Hematopoietic multipotent progenitor cell treated with erythropoietin and hydrocortisone succinate and interleukin-3 and kit ligand, for 15 days (in vitro differentiated cells): ENCODE results near the gene NCAPD2.

Experiments
- DNase-seq: peaks from one replicate; pipeline ENCODE4 v3.0.0-alpha.2; 2015; ENCODE audit warnings: low spot score

Gene NCAPD2

DNA sequence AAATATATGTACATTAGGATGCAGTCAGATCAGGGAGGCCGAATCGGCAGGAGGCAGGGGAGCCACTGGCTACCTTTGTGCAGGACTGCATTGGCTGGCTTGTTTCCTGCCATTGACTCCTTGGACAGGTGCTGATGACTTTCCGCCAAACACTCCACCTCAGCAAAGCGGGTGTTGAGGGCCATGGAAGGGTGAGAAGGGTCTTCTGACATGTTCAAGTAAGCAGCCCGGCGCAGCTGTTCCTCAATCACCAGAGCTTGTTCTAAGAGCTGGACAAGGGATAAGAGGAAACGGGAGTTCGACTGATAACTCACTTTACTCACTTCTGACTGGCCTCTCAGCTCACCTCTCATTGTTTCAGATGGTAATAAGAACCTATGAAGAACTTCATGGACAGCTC is 79.1 kb downstream of the NCAPD2 start:
- DNase-seq, result no peak

DNA sequence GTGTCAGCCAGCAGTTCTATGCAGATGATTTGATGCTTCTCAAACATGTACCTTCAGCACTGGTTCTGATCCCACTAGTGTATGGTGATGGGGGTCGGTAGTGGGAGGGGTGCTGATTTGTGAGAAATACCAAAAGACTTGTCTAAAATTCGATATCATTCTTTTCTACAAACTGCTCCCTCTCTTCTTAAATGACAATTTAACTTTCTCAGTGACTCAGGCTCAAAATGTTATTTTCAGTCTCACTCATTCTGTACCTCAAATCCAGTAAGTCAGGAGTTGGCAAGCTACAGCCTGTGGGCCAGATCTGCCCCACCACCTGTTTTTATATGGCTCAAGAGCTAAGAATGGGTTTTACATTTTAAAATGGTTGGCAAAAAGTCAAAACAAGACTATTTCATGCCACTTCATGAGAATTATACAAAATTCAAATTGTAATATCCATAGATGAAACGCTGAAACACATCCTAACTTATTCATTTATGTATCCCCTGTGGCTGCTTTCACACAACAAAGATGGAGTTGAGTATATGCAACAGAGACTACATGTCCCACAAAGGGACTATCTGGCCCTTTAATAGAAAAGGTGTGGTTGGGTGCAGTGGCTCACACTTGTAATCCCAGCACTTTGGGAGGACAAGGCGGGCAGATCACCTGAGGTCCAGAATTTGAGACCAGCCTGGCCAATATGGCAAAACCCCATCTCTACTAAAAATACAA is 80.8 kb downstream of the NCAPD2 start:
- no peak for DNase-seq

DNA sequence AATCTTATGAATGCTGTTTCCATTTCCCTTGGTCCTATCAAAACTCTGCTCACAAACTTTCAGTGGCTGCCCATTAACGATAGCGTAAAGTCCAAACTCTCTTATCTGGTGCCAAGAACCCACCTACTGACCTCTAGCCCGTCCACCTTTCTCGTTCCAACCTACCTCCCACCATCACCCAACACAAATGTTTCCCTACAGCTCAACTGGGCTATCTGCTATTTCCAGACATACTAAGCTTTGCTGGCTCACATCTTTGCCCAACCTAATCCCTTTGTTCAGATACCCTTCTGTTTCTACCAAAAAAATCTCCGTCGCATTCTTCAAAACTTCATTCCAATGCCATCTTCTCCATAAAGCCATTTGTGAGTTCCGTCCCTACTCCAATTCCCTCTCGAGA is 81.7 kb downstream of the NCAPD2 start:
- DNase-seq, result no peak
